ENCODE measurements around the gene POLR1G.

Gene POLR1G

DNA sequence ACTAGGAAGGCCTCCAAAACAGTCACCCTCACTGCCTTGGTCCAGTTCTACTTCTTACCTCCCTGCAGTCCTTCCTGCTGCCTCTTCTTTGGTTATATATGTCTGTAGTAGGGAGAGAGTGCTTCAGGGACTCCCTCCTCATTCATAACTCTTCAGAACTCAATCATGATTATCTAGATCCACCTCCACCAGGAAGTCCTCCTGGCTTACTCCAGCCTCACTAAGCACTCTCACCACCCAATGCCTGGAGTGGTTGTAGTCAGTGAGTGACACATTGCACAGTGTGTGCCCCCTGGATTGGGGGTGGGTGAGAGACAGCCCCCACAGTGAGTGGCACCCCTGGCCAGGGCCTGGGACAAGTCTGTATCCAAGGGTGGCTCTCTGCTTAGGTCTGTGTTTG, 51.3 kb downstream of the POLR1G start:
- no peak for TF ChIP-seq EZH2phosphoT487 (conservative IDR thresholded peaks at IDR 0.05; ENCODE audit: low read length)
- TF ChIP-seq, protein P1, sequence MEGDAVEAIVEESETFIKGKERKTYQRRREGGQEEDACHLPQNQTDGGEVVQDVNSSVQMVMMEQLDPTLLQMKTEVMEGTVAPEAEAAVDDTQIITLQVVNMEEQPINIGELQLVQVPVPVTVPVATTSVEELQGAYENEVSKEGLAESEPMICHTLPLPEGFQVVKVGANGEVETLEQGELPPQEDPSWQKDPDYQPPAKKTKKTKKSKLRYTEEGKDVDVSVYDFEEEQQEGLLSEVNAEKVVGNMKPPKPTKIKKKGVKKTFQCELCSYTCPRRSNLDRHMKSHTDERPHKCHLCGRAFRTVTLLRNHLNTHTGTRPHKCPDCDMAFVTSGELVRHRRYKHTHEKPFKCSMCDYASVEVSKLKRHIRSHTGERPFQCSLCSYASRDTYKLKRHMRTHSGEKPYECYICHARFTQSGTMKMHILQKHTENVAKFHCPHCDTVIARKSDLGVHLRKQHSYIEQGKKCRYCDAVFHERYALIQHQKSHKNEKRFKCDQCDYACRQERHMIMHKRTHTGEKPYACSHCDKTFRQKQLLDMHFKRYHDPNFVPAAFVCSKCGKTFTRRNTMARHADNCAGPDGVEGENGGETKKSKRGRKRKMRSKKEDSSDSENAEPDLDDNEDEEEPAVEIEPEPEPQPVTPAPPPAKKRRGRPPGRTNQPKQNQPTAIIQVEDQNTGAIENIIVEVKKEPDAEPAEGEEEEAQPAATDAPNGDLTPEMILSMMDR (IDR thresholded peaks at IDR 0.05; ENCODE audit: insufficient read depth, low read length, poor library complexity, severe bottlenecking), result no peak
- H3K79me2 ChIP-seq (ENCODE audit: insufficient read depth, low read length), result no peaks in the 10 kb centered on the region
- H3K9me2 ChIP-seq (replicated peaks; ENCODE audit: insufficient read depth, low read length), result no peaks in the 10 kb centered on the region
- H3K27ac ChIP-seq (ENCODE audit: low read depth, low read length), result no peak overlapping the region
- H3K9me3 ChIP-seq (ENCODE audit: insufficient read depth, low read length), result no peaks in the 10 kb centered on the region
- H2AFZ ChIP-seq (ENCODE audit: low read depth, low read length, severe bottlenecking), result no peak overlapping the region
- no peak overlapping the region for H3K4me3 ChIP-seq (ENCODE audit: insufficient read depth, low read length, poor library complexity, severe bottlenecking)
- no peaks in the 10 kb centered on the region for H3K36me3 ChIP-seq (ENCODE audit: low read length)
- H3K4me2 ChIP-seq (ENCODE audit: low read depth, low read length, poor library complexity, severe bottlenecking), result no peak overlapping the region
- H3K27me3 ChIP-seq (ENCODE audit: low read length), result no peaks in the 10 kb centered on the region
- H4K20me1 ChIP-seq (ENCODE audit: low read depth, low read length), result no peaks in the 10 kb centered on the region
- no peaks in the 10 kb centered on the region for H3F3A ChIP-seq (ENCODE audit: insufficient read depth)
- no peak overlapping the region for H3K9ac ChIP-seq (ENCODE audit: low read length)
